Measurements from ENCODE around the gene TPK1. TPM values are rescaled to one million over a fixed set of nuclear protein-coding genes. Genes with fewer than 3 reads are reported as not detected.
"Not testable (repeated sequence)": the region's sequence is repeated elsewhere in the genome, so short reads cannot be mapped to it uniquely, and the experiment has no call there.

The TPK1 gene
- total and polyA plus RNA-seq, 9 donors: 3.0 to 4.9 (median 3.4) TPM

GRCh38 chr7:144454256-144455039 is 381.4 kb downstream of the TPK1 start:
- Histone ChIP-seq H3K4me3 (ENCODE audit: low read length) (no peak overlapping the region), H3K36me3 (ENCODE audit: control insufficient read depth, insufficient read depth, low read length) (no peaks in the 10 kb centered on the region), H3K27me3 (ENCODE audit: control insufficient read depth, insufficient read depth, low read length) (no peaks in the 10 kb centered on the region), H3K4me1 (ENCODE audit: control insufficient read depth, insufficient read depth, low read length) (no peaks in the 10 kb centered on the region), H3K27ac (ENCODE audit: low read length) (no peak overlapping the region), H3K9me3 (replicated peaks; ENCODE audit: control insufficient read depth, low read depth, low read length) (no peaks in the 10 kb centered on the region)
- DNase-seq: peak; percentile 15
- no CpG with 5 or more reads among the region's 3 CpGs for whole genome bisulfite sequencing (ENCODE audit: insufficient coverage)

DNA sequence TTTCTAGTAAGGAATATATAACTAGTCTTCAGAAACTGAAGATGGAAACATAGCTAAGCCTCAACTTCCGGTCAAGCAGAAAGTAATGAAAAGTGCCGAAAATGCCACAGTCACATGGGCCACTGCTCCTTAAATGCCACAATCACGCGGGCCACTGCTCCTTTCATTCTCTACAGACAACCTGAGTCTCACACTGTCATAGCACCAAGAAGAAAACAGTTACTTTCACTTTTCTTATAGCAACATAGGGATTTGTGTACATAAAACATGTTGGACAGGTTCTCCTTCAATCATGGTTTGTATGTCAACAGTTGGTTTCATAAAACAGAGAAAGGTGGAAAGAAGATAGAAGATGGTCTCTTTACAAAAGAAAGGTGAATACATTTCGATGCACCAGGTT is 383.8 kb downstream of the TPK1 start:
- 100% methylated on average over 4 of the region's 5 CpGs for WGBS (ENCODE audit: insufficient coverage)
- no peak for DNase-seq
- Histone ChIP-seq H3K4me3 (ENCODE audit: low read length) (no peak overlapping the region), H3K27ac (ENCODE audit: low read length) (no peak overlapping the region), H3K27me3 (ENCODE audit: control insufficient read depth, insufficient read depth, low read length) (no peaks in the 10 kb centered on the region), H3K4me1 (ENCODE audit: control insufficient read depth, insufficient read depth, low read length) (no peaks in the 10 kb centered on the region), H3K9me3 (replicated peaks; ENCODE audit: control insufficient read depth, low read depth, low read length) (no peaks in the 10 kb centered on the region), H3K36me3 (ENCODE audit: control insufficient read depth, insufficient read depth, low read length) (no peaks in the 10 kb centered on the region)

GRCh38 chr7:144445590-144445989 is 390.3 kb downstream of the TPK1 start:
- Histone ChIP-seq H3K27me3 (ENCODE audit: control insufficient read depth, insufficient read depth, low read length) (no peaks in the 10 kb centered on the region), H3K36me3 (ENCODE audit: control insufficient read depth, insufficient read depth, low read length) (no peaks in the 10 kb centered on the region), H3K9me3 (replicated peaks; ENCODE audit: control insufficient read depth, low read depth, low read length) (no peaks in the 10 kb centered on the region), H3K27ac (ENCODE audit: low read length) (no peak overlapping the region), H3K4me3 (ENCODE audit: low read length) (no peak overlapping the region), H3K4me1 (ENCODE audit: control insufficient read depth, insufficient read depth, low read length) (no peaks in the 10 kb centered on the region)
- WGBS (ENCODE audit: insufficient coverage): no CpG with 5 or more reads among the region's 1 CpG
- no peak for DNase-seq

DNA sequence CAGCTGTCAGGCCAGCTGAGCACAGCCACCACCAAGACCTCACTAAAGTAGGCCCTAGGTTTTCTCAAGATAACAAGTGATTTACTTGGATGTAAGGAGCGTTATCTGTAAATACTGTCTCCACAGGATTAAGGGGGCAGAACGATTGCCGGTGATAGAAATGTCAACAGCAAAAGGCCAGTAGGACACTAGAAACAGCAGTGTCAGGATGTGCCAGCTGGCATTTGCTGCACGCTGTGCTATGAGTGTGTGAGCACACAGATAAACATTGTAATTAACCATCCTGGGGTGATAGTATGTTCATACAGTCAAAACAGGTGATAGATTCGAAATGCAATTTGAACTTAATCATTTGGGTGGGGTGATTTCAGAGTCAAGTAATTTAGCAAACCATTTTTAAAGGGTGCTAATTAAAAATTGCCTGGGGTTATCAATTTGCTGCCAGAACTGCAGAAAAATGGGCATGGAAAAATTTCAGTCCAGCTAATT is 396.1 kb downstream of the TPK1 start:
- no peaks in the 10 kb centered on the region for H3K36me3 ChIP-seq (ENCODE audit: control insufficient read depth, insufficient read depth, low read length)
- H3K4me3 ChIP-seq (ENCODE audit: low read length): no peak overlapping the region
- H3K27ac ChIP-seq (ENCODE audit: low read length): no peak overlapping the region
- H3K27me3 ChIP-seq (ENCODE audit: control insufficient read depth, insufficient read depth, low read length): no peaks in the 10 kb centered on the region
- 71% methylated on average over 3 of the region's 5 CpGs for WGBS (ENCODE audit: insufficient coverage)
- H3K9me3 ChIP-seq (replicated peaks; ENCODE audit: control insufficient read depth, low read depth, low read length): no peaks in the 10 kb centered on the region
- DNase-seq: no peak
- no peaks in the 10 kb centered on the region for H3K4me1 ChIP-seq (ENCODE audit: control insufficient read depth, insufficient read depth, low read length)

- H3K27ac ChIP-seq (ENCODE audit: low read length): no peak overlapping the region
- no peaks in the 10 kb centered on the region for H3K36me3 ChIP-seq (ENCODE audit: control insufficient read depth, insufficient read depth, low read length)
- no peak for DNase-seq
- H3K27me3 ChIP-seq (ENCODE audit: control insufficient read depth, insufficient read depth, low read length): no peaks in the 10 kb centered on the region
- H3K9me3 ChIP-seq (replicated peaks; ENCODE audit: control insufficient read depth, low read depth, low read length): no peaks in the 10 kb centered on the region
- no peaks in the 10 kb centered on the region for H3K4me1 ChIP-seq (ENCODE audit: control insufficient read depth, insufficient read depth, low read length)
- H3K4me3 ChIP-seq (ENCODE audit: low read length): no peak overlapping the region
- WGBS (ENCODE audit: insufficient coverage): 90% methylated on average over 3 of the region's 3 CpGs
Measured at GRCh38 chr7:144438759-144439158, 397.1 kb downstream of the TPK1 start.

DNA sequence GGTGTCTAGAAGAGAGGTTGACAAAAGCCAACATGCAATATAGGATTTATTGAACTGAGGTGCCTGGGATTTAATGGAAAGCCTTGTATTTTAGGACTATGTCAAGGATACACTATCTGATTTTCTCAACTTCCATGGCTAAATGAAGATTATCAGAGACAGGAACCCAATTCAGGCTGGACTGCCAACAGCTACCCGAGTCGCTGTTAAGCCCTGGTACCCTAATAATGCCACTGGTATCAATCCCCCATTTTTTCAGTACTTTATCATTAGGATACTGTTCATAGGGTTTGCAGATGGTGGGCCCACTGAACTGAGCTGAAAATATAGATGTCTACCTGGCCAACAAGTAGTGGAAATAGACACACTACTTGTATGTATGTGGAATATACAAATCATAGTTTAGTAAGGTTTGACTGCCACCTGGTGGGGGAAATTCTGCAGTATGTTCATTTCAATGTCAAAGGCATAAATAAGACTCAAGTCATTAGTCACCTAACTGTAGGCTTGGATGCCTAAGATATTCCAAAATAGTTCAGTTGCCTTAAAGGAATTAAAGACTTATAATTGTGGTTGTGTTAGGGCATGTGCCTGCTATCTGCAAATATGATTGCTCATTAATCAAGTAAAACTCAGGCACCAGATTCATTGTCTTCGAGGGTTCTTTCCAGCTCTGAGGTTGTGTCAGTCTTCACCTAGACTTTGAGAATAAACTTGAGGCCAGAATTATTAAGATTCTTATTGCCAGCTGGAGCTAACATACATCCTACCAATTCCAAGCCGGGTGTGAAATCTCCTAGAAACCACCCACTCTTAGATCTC is 398.3 kb downstream of the TPK1 start:
- WGBS (ENCODE audit: insufficient coverage): no CpG with 5 or more reads among the region's 4 CpGs
- Histone ChIP-seq H3K36me3 (ENCODE audit: control insufficient read depth, insufficient read depth, low read length) (no peaks in the 10 kb centered on the region), H3K4me3 (ENCODE audit: low read length) (no peak overlapping the region), H3K27me3 (ENCODE audit: control insufficient read depth, insufficient read depth, low read length) (no peaks in the 10 kb centered on the region), H3K4me1 (ENCODE audit: control insufficient read depth, insufficient read depth, low read length) (no peaks in the 10 kb centered on the region), H3K9me3 (replicated peaks; ENCODE audit: control insufficient read depth, low read depth, low read length) (no peaks in the 10 kb centered on the region), H3K27ac (ENCODE audit: low read length) (no peak overlapping the region)
- peak; percentile 58 for DNase-seq

- no peak for DNase-seq
- no peaks in the 10 kb centered on the region for H3K9me3 ChIP-seq (replicated peaks; ENCODE audit: control insufficient read depth, low read depth, low read length)
- 40% methylated on average over 2 of the region's 9 CpGs for WGBS (ENCODE audit: insufficient coverage)
- no peak overlapping the region for H3K4me3 ChIP-seq (ENCODE audit: low read length)
- H3K27ac ChIP-seq (ENCODE audit: low read length): no peak overlapping the region
- no peaks in the 10 kb centered on the region for H3K27me3 ChIP-seq (ENCODE audit: control insufficient read depth, insufficient read depth, low read length)
- no peaks in the 10 kb centered on the region for H3K4me1 ChIP-seq (ENCODE audit: control insufficient read depth, insufficient read depth, low read length)
- H3K36me3 ChIP-seq (ENCODE audit: control insufficient read depth, insufficient read depth, low read length): no peaks in the 10 kb centered on the region
Measured at GRCh38 chr7:144436500-144436899, 399.4 kb downstream of the TPK1 start.

GRCh38 chr7:144428431-144428830 is 407.4 kb downstream of the TPK1 start:
- Histone ChIP-seq H3K36me3 (ENCODE audit: control insufficient read depth, insufficient read depth, low read length) (no peaks in the 10 kb centered on the region), H3K27me3 (ENCODE audit: control insufficient read depth, insufficient read depth, low read length) (no peaks in the 10 kb centered on the region), H3K27ac (ENCODE audit: low read length) (no peak overlapping the region), H3K9me3 (replicated peaks; ENCODE audit: control insufficient read depth, low read depth, low read length) (peaks cover 6% of the 10 kb centered on the region), H3K4me3 (ENCODE audit: low read length) (no peak overlapping the region), H3K4me1 (ENCODE audit: control insufficient read depth, insufficient read depth, low read length) (no peaks in the 10 kb centered on the region)
- no CpG with 5 or more reads among the region's 2 CpGs for WGBS (ENCODE audit: insufficient coverage)
- DNase-seq: no peak

GRCh38 chr7:144427539-144427938 is 408.3 kb downstream of the TPK1 start:
- H3K4me3 ChIP-seq (ENCODE audit: low read length): not testable (repeated sequence)
- no CpG with 5 or more reads among the region's 2 CpGs for WGBS (ENCODE audit: insufficient coverage)

DNA sequence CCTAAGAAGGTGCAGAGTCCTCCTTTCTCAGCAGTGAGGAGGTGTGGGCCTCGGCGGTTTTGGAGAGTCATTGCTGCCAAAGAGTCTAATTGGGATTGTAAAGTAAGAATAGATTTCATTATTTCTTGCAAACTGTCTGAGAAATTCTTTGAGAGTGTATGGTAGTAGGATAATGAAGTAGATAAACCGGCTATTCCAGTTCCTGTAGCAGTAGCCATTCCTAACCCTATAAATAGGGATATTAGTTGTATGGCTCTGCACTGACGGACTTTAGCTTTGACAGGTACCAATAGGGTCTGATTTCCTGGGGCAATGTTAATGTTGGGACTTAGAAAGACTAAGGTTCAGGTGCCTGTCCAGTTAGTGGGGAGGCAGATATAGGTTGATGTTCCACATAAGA is 416.9 kb downstream of the TPK1 start:
- not testable (repeated sequence) for DNase-seq; H3K36me3 ChIP-seq (ENCODE audit: control insufficient read depth, insufficient read depth, low read length); H3K4me3 ChIP-seq (ENCODE audit: low read length); H3K27me3 ChIP-seq (ENCODE audit: control insufficient read depth, insufficient read depth, low read length); H3K4me1 ChIP-seq (ENCODE audit: control insufficient read depth, insufficient read depth, low read length); H3K27ac ChIP-seq (ENCODE audit: low read length); H3K9me3 ChIP-seq (replicated peaks; ENCODE audit: control insufficient read depth, low read depth, low read length)
- WGBS (ENCODE audit: insufficient coverage): no CpG with 5 or more reads among the region's 4 CpGs

More at GRCh38 chr7:144427539-144427938, 408.3 kb downstream of the TPK1 start:
- H3K4me1 ChIP-seq (ENCODE audit: control insufficient read depth, insufficient read depth, low read length); H3K36me3 ChIP-seq (ENCODE audit: control insufficient read depth, insufficient read depth, low read length); H3K27me3 ChIP-seq (ENCODE audit: control insufficient read depth, insufficient read depth, low read length); H3K27ac ChIP-seq (ENCODE audit: low read length); H3K9me3 ChIP-seq (replicated peaks; ENCODE audit: control insufficient read depth, low read depth, low read length); DNase-seq: not testable (repeated sequence)

Measured in muscle of leg (tissue), 11 donors.